GM23248 (cell line): ENCODE results near the gene HSPH1. TPM values are rescaled to one million over a fixed set of nuclear protein-coding genes. Genes with fewer than 3 reads are reported as not detected.

Experiments
- DNase-seq: peaks from one replicate; pipeline ENCODE4 v3.0.0-alpha.2; 2015
- H2AFZ ChIP-seq: fragments of 200-600 bp; sonication (generic); 2 replicates; pipeline ENCODE4 v1.6.1; 2016; ENCODE audit warnings: antibody characterized with exemption
- H3F3A ChIP-seq: fragments of 200-600 bp; sonication (generic); 2 replicates; pipeline ENCODE4 v1.6.1; 2016; ENCODE audit warnings: mild to moderate bottlenecking, antibody characterized with exemption, mixed run types; ENCODE audit not compliant: insufficient read depth
- H3K27ac ChIP-seq: fragments of 200-600 bp; sonication (generic); 2 replicates; pipeline ENCODE4 v1.5.1; 2016; ENCODE audit warnings: mild to moderate bottlenecking
- H3K27me3 ChIP-seq: fragments of 200-600 bp; sonication (generic); replicated peaks from 2 replicates; pipeline ENCODE4 v1.6.1; 2016; ENCODE audit warnings: mild to moderate bottlenecking; ENCODE audit not compliant: insufficient read depth
- H3K36me3 ChIP-seq: fragments of 200-600 bp; sonication (generic); 2 replicates; pipeline ENCODE4 v1.6.1; 2016; ENCODE audit warnings: low read depth, mild to moderate bottlenecking
- H3K4me1 ChIP-seq: fragments of 200-600 bp; sonication (generic); 2 replicates; pipeline ENCODE4 v1.6.1; 2016; ENCODE audit warnings: mild to moderate bottlenecking; ENCODE audit not compliant: insufficient read depth
- H3K4me2 ChIP-seq: fragments of 200-600 bp; sonication (generic); one replicate; pipeline ENCODE4 v1.6.1; 2016; ENCODE audit warnings: mild to moderate bottlenecking; ENCODE audit not compliant: unreplicated experiment
- H3K4me3 ChIP-seq: fragments of 200-600 bp; sonication (generic); 2 replicates; pipeline ENCODE4 v1.5.1; 2016; ENCODE audit warnings: mild to moderate bottlenecking
- H3K79me2 ChIP-seq: fragments of 200-600 bp; sonication (generic); 2 replicates; pipeline ENCODE4 v1.6.1; 2016; ENCODE audit warnings: mild to moderate bottlenecking; ENCODE audit not compliant: insufficient read depth
- H3K9ac ChIP-seq: fragments of 200-600 bp; sonication (generic); 2 replicates; pipeline ENCODE4 v1.6.1; 2016; ENCODE audit warnings: mild to moderate bottlenecking
- H3K9me2 ChIP-seq: fragments of 200-600 bp; sonication (generic); 2 replicates; pipeline ENCODE4 v1.6.1; 2016; ENCODE audit warnings: mixed run types, mild to moderate bottlenecking, moderate library complexity; ENCODE audit not compliant: insufficient read depth
- H3K9me3 ChIP-seq: fragments of 200-600 bp; sonication (generic); one replicate; pipeline ENCODE4 v1.6.1; 2017; ENCODE audit warnings: low read depth
- H4K20me1 ChIP-seq: fragments of 200-600 bp; sonication (generic); 2 replicates; pipeline ENCODE4 v1.6.0; 2016; ENCODE audit not compliant: insufficient read depth
- EZH2 ChIP-seq: fragments of 200-600 bp; sonication (generic); IDR thresholded peaks from 2 replicates; pipeline ENCODE4 v1.6.1; 2018; ENCODE audit warnings: antibody characterized with exemption, mild to moderate bottlenecking; ENCODE audit not compliant: insufficient read depth, poor library complexity, severe bottlenecking
- EZH2phosphoT487 ChIP-seq: fragments of 200-600 bp; sonication (generic); IDR thresholded peaks from 2 replicates; pipeline ENCODE4 v1.6.1; 2018; ENCODE audit warnings: antibody characterized with exemption, moderate library complexity, mild to moderate bottlenecking, low read depth; ENCODE audit not compliant: insufficient read depth
- WGBS, 2 experiments: methylation state at CpG; one replicate each; pipeline ENCODE4 v1.1.6; 2015 to 2017; ENCODE audit warnings: low lambda C conversion rate in 2 of 2, low coverage in 1 of 2; ENCODE audit errors: missing lambda C conversion rate in 2 of 2; 5-methylcytosine and 5-hydroxymethylcytosine counted together
- in situ Hi-C: fragments of 300-500 bp; cut with MboI; formaldehyde crosslinking; loops from 2 replicates; pipeline ENCODE4 v1.15.0; 2020
- polyA plus RNA-seq: library from polyadenylated mRNA; unstranded; fragments of >200 nt; fragmentation: Nextera tagmentation; extraction: Ambion mirVana; gene quantifications from 2 replicates; pipeline ENCODE4 v1.2.1, GENCODE V29; 2016
- total RNA-seq: library from RNA; depleted of rRNA; stranded (reverse); fragments of >200 nt; shearing (Covaris generic); gene quantifications from 2 replicates; pipeline ENCODE4 v1.2.3, GENCODE V29; 2014

Gene HSPH1
- total and polyA plus RNA-seq, 2 experiments from 2014 or later = 35.9 to 46.8 TPM

GRCh38 chr13:31093145-31093885 is 68.4 kb downstream of the HSPH1 start:
- Histone ChIP-seq H3K79me2 (no peaks in the 10 kb centered on the region), H3F3A (no peaks in the 10 kb centered on the region), H3K36me3 (no peaks in the 10 kb centered on the region), H2AFZ (no peak overlapping the region), H3K9ac (no peak overlapping the region), H4K20me1 (no peaks in the 10 kb centered on the region), H3K9me3 (no peaks in the 10 kb centered on the region), H3K4me1 (no peaks in the 10 kb centered on the region), H3K4me2 (no peak overlapping the region), H3K27me3 (no peaks in the 10 kb centered on the region; the same call in 1 of the 2 replicates), H3K27ac (no peak overlapping the region), H3K9me2 (no peaks in the 10 kb centered on the region), H3K4me3 (no peak overlapping the region)
- DNase-seq = peak; percentile 54
- WGBS, 2 experiments = 42 to 43% methylated on average over 9 of the region's 9 CpGs
- TF ChIP-seq EZH2 = no peak
- TF ChIP-seq EZH2phosphoT487 = no peak
- in situ Hi-C loops = no loop called here

- H3K27ac ChIP-seq = no peak overlapping the region
- H2AFZ ChIP-seq = no peak overlapping the region
- no peaks in the 10 kb centered on the region for H3K4me1 ChIP-seq
- H3K9ac ChIP-seq = no peak overlapping the region
- no peak overlapping the region for H3K4me2 ChIP-seq
- H3K27me3 ChIP-seq = no peaks in the 10 kb centered on the region; the same call in 1 of the 2 replicates
- in situ Hi-C loops = no loop called here
- no peaks in the 10 kb centered on the region for H3K36me3 ChIP-seq
- no peak overlapping the region for H3K4me3 ChIP-seq
- H4K20me1 ChIP-seq = no peaks in the 10 kb centered on the region
- H3K9me3 ChIP-seq = no peaks in the 10 kb centered on the region
- no peaks in the 10 kb centered on the region for H3F3A ChIP-seq
- H3K9me2 ChIP-seq = no peaks in the 10 kb centered on the region
- 82 to 88% methylated on average over 5 of the region's 5 CpGs for WGBS, 2 experiments
- H3K79me2 ChIP-seq = no peaks in the 10 kb centered on the region
- DNase-seq = no peak
- TF ChIP-seq EZH2 (no peak), EZH2phosphoT487 (no peak)
Measured at GRCh38 chr13:31092646-31093045, 69.1 kb downstream of the HSPH1 start.

GRCh38 chr13:31090961-31091624 is 70.6 kb downstream of the HSPH1 start:
- no peaks in the 10 kb centered on the region for H4K20me1 ChIP-seq
- no peak overlapping the region for H3K27ac ChIP-seq
- H3F3A ChIP-seq = no peaks in the 10 kb centered on the region
- H3K9me3 ChIP-seq = no peaks in the 10 kb centered on the region
- no peak overlapping the region for H3K4me3 ChIP-seq
- no peak overlapping the region for H3K9ac ChIP-seq
- H3K9me2 ChIP-seq = no peaks in the 10 kb centered on the region
- peak overlapping the region; percentile 26; the same call in 1 of the 2 replicates for H2AFZ ChIP-seq
- no peaks in the 10 kb centered on the region; the same call in 1 of the 2 replicates for H3K27me3 ChIP-seq
- TF ChIP-seq EZH2 = no peak
- no peak for TF ChIP-seq EZH2phosphoT487
- H3K4me2 ChIP-seq = no peak overlapping the region
- H3K4me1 ChIP-seq = no peaks in the 10 kb centered on the region
- DNase-seq = no peak
- in situ Hi-C loops = no loop called here
- no peaks in the 10 kb centered on the region for H3K79me2 ChIP-seq
- WGBS, 2 experiments = 39 to 48% methylated on average over 14 to 16 of the region's 16 CpGs
- no peaks in the 10 kb centered on the region for H3K36me3 ChIP-seq

GRCh38 chr13:31090096-31090495 is 71.6 kb downstream of the HSPH1 start:
- Histone ChIP-seq H3K27me3 (peaks cover 4% of the 10 kb centered on the region; the same call in 1 of the 2 replicates), H3K9me2 (no peaks in the 10 kb centered on the region), H3K4me3 (no peak overlapping the region), H3K27ac (no peak overlapping the region), H4K20me1 (no peaks in the 10 kb centered on the region), H3K4me1 (no peaks in the 10 kb centered on the region), H2AFZ (no peak overlapping the region), H3F3A (no peaks in the 10 kb centered on the region), H3K36me3 (no peaks in the 10 kb centered on the region), H3K4me2 (no peak overlapping the region), H3K9ac (no peak overlapping the region), H3K79me2 (no peaks in the 10 kb centered on the region), H3K9me3 (no peaks in the 10 kb centered on the region)
- in situ Hi-C loops = no loop called here
- DNase-seq = no peak
- TF ChIP-seq EZH2phosphoT487 (no peak), EZH2 (no peak)
- WGBS, 2 experiments = 79 to 82% methylated on average over 5 of the region's 5 CpGs
